ENCODE results near the gene SGTA. TPM values are rescaled to one million over a fixed set of nuclear protein-coding genes. Genes with fewer than 3 reads are reported as not detected.

The SGTA gene
- total RNA-seq, 1 donor from 2014 or later, result 47.3 TPM

DNA sequence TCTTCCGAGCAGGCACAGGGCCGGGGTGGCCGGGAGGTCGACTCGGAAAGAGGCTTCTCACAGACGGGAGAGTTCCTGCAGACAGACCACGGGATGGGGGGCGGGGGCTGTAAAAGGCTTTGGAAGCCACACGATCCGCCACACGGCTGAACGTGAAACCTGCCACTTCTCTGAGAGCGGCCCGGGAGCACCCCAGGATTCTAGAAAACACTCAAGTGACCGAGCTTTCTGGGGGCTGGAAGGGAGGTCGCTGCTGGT, 27.7 kb downstream of the SGTA start:
- Mint-ChIP-seq H3K36me3 (ENCODE audit: low read depth) (peaks cover 44% of the 10 kb centered on the region), H3K27me3 (no peaks in the 10 kb centered on the region), H3K4me1 (no peaks in the 10 kb centered on the region), H3K9me3 (no peaks in the 10 kb centered on the region), H3K27ac (no peak overlapping the region), H3K4me3 (no peak overlapping the region)
- DNase-seq (no peak), ATAC-seq (ENCODE audit: low read depth) (no peak)
- intact Hi-C loops (cut with micrococcal nuclease), result no loop called here
- POLR2A ChIA-PET, result no interaction called here
- TF ChIP-seq, protein P1, sequence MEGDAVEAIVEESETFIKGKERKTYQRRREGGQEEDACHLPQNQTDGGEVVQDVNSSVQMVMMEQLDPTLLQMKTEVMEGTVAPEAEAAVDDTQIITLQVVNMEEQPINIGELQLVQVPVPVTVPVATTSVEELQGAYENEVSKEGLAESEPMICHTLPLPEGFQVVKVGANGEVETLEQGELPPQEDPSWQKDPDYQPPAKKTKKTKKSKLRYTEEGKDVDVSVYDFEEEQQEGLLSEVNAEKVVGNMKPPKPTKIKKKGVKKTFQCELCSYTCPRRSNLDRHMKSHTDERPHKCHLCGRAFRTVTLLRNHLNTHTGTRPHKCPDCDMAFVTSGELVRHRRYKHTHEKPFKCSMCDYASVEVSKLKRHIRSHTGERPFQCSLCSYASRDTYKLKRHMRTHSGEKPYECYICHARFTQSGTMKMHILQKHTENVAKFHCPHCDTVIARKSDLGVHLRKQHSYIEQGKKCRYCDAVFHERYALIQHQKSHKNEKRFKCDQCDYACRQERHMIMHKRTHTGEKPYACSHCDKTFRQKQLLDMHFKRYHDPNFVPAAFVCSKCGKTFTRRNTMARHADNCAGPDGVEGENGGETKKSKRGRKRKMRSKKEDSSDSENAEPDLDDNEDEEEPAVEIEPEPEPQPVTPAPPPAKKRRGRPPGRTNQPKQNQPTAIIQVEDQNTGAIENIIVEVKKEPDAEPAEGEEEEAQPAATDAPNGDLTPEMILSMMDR (IDR thresholded peaks at IDR 0.05), result no peak
- CTCF ChIA-PET, result no interaction called here

- intact Hi-C loops (cut with micrococcal nuclease), result no loop called here
- no peak overlapping the region for H3K4me3 Mint-ChIP-seq
- H3K27ac Mint-ChIP-seq, result no peak overlapping the region
- DNase-seq, result no peak
- ATAC-seq (ENCODE audit: low read depth), result no peak
- TF ChIP-seq, protein P1 (IDR thresholded peaks at IDR 0.05), result no peak
- ChIA-PET POLR2A (no interaction called here), CTCF (interaction anchor here (7.4 kb wide), 1 partner anchor 107 kb away, joined by 161 read pairs; no protein-coding TSS in a partner anchor)
- peaks cover 40% of the 10 kb centered on the region for H3K36me3 Mint-ChIP-seq (ENCODE audit: low read depth)
- no peaks in the 10 kb centered on the region for H3K4me1 Mint-ChIP-seq
- no peaks in the 10 kb centered on the region for H3K27me3 Mint-ChIP-seq
- no peaks in the 10 kb centered on the region for H3K9me3 Mint-ChIP-seq
Measured at GRCh38 chr19:2754659-2755447, 28.2 kb downstream of the SGTA start.

DNA sequence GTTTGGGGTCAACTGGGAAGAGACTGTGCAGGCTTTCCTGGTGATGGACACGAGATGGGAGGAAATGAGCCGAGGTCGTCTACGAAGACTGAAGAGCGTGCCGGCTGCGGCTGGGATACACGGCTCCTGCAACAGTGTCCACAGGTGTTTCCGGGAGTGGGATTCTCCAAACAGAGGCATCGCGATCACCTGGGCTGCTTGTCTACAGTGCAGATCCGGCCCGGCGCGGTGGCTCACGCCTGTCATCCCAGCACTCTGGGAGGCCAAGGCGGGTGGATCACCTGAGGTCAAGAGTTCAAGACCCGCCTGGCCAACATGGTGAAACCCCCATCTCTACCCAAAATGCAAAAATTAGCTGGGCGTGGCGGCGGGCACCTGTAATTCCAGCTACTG, 31.6 kb downstream of the SGTA start:
- Mint-ChIP-seq H3K27ac (no peak overlapping the region), H3K4me1 (peaks cover 12% of the 10 kb centered on the region), H3K27me3 (no peaks in the 10 kb centered on the region), H3K4me3 (no peak overlapping the region), H3K9me3 (no peaks in the 10 kb centered on the region), H3K36me3 (ENCODE audit: low read depth) (peaks cover 22% of the 10 kb centered on the region)
- ATAC-seq (ENCODE audit: low read depth) (no peak), DNase-seq (no peak)
- POLR2A ChIA-PET, result interaction anchor here (0.7 kb wide), 1 partner anchor 199 kb away, joined by 8 read pairs; no protein-coding TSS in a partner anchor
- CTCF ChIA-PET, result interaction anchor here (3.3 to 7.4 kb wide), 2 partner anchors 90 to 104 kb away, joined by 21 to 161 read pairs; no protein-coding TSS in a partner anchor
- TF ChIP-seq, protein P1 (IDR thresholded peaks at IDR 0.05), result no peak
- intact Hi-C loops (cut with micrococcal nuclease), result no loop called here

- peaks cover 17% of the 10 kb centered on the region for H3K36me3 Mint-ChIP-seq (ENCODE audit: low read depth)
- TF ChIP-seq, protein P1 (IDR thresholded peaks at IDR 0.05), result no peak
- no peaks in the 10 kb centered on the region for H3K9me3 Mint-ChIP-seq
- DNase-seq, result no peak
- POLR2A ChIA-PET, result interaction anchor here (0.8 to 2.4 kb wide), 2 partner anchors 99 to 102 kb away, joined by 3 to 22 read pairs; no protein-coding TSS in a partner anchor
- peaks cover 12% of the 10 kb centered on the region for H3K4me1 Mint-ChIP-seq
- H3K4me3 Mint-ChIP-seq, result no peak overlapping the region
- ATAC-seq (ENCODE audit: low read depth), result no peak
- no peak overlapping the region for H3K27ac Mint-ChIP-seq
- H3K27me3 Mint-ChIP-seq, result no peaks in the 10 kb centered on the region
- intact Hi-C loops (cut with micrococcal nuclease), result no loop called here
- CTCF ChIA-PET, result interaction anchor here (1.1 to 7.4 kb wide), 6 partner anchors 52 to 103 kb away, joined by 3 to 161 read pairs (median 7); no protein-coding TSS in a partner anchor
Measured at GRCh38 chr19:2750808-2751437, 32.1 kb downstream of the SGTA start.

DNA sequence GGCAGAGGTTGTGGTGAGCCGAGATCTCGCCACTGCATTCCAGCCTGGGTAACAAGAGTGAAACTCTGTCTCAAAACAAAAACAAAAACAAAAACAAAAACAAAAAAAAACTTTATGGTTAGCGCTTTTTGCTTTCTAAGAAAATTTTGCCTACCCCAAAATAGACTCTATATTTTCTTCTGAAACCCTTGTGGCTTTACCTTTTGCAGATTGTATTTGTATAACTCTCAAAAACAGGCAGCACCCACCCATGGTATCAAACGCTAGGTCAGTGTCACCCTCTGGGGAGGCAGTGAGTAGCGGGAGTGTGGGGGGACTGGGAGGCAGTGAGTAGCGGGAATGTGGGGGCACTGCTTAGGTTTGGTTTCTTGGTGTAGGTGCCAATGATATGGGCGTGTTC, 35.7 kb downstream of the SGTA start:
- peaks cover 2% of the 10 kb centered on the region for H3K27me3 Mint-ChIP-seq
- peaks cover 12% of the 10 kb centered on the region for H3K4me1 Mint-ChIP-seq
- DNase-seq, result no peak
- no peak overlapping the region for H3K4me3 Mint-ChIP-seq
- CTCF ChIA-PET, result interaction anchor here (1.0 to 7.4 kb wide), 2 partner anchors 99 to 100 kb away, joined by 6 to 161 read pairs; no protein-coding TSS in a partner anchor
- H3K27ac Mint-ChIP-seq, result no peak overlapping the region
- intact Hi-C loops (cut with micrococcal nuclease), result no loop called here
- no peaks in the 10 kb centered on the region for H3K9me3 Mint-ChIP-seq
- H3K36me3 Mint-ChIP-seq (ENCODE audit: low read depth), result no peaks in the 10 kb centered on the region
- POLR2A ChIA-PET, result interaction anchor here (0.7 to 1.7 kb wide), 2 partner anchors 10 to 99 kb away, joined by 3 to 14 read pairs; no protein-coding TSS in a partner anchor
- ATAC-seq (ENCODE audit: low read depth), result no peak
- TF ChIP-seq, protein P1 (IDR thresholded peaks at IDR 0.05), result no peak
